LNCaP clone FGC (cell line): ENCODE measurements around the gene SYCE1L.
"Not testable (repeated sequence)": the region's sequence is repeated elsewhere in the genome, so short reads cannot be mapped to it uniquely, and the experiment has no call there.

Source experiments
- DNase-seq: peaks from one replicate; pipeline ENCODE4 v3.0.0-alpha.2; 2011; ENCODE audit warnings: low read depth
- H3K4me3 ChIP-seq: 2 replicates; pipeline ENCODE4 v1.5.1; 2011; ENCODE audit warnings: mild to moderate bottlenecking, low read depth, low read length, control low read depth
- TF ChIP-seq, protein P1 (sequence below): IDR thresholded peaks from 2 replicates; pipeline ENCODE4 v1.5.1; 2012; ENCODE audit warnings: mild to moderate bottlenecking; ENCODE audit not compliant: control insufficient read depth, insufficient read depth; ENCODE audit errors: extremely low read depth

The SYCE1L gene

DNA sequence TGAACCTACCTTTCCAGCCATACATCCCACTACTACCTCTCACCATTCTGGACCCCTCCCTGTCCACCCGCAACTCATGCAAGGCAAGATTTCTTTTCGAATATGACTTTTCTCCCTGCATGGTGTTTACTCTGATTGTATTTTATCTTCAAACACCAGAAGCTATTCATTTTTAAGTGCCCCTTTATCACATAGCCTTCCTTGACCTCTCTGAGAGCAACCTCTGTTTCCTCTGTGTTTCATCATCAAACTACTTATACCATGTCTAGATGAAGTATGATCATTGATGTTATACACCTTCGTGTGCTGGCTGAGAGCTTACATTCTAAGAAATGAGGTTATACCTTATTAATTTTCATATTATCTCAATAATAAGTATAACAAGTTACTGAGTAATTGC lies 31.8 kb downstream of the SYCE1L start:
- no peak overlapping the region for H3K4me3 ChIP-seq
- no peak for DNase-seq
- TF ChIP-seq, protein P1, sequence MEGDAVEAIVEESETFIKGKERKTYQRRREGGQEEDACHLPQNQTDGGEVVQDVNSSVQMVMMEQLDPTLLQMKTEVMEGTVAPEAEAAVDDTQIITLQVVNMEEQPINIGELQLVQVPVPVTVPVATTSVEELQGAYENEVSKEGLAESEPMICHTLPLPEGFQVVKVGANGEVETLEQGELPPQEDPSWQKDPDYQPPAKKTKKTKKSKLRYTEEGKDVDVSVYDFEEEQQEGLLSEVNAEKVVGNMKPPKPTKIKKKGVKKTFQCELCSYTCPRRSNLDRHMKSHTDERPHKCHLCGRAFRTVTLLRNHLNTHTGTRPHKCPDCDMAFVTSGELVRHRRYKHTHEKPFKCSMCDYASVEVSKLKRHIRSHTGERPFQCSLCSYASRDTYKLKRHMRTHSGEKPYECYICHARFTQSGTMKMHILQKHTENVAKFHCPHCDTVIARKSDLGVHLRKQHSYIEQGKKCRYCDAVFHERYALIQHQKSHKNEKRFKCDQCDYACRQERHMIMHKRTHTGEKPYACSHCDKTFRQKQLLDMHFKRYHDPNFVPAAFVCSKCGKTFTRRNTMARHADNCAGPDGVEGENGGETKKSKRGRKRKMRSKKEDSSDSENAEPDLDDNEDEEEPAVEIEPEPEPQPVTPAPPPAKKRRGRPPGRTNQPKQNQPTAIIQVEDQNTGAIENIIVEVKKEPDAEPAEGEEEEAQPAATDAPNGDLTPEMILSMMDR: no peak

DNA sequence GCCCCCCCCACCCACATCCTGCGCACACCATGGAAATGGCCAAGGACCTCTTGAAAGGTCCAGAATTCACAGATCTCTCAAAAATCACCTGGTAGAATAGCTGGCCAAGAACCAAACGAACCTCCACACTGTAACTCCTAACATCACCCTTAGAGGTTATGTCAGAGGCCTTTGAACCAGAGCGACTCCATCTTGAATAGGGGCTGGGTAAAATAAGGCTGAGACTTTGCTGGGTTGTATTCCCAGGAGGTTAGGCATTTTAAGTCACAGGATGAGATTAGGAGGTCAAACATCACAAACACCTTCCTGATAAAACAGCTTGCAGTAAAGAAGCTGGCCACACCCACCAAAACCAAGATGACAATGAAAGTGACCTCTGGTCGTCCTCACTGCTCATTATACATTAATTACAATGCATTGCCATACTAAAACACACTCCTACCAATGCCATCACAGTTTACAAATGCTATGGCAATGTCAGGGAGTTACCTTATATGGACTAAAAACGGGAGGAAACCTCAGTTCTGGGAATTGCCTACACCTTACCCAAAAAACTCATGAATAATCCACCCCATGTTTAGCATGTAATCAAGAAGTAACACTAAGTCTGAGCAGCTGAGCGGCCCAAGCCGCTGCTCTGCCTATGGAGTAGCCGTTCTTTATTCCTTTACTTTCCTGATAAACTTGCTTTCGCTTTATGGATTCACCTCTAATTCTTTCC lies 34.8 kb downstream of the SYCE1L start:
- TF ChIP-seq, protein P1: no peak
- no peak overlapping the region for H3K4me3 ChIP-seq
- DNase-seq: no peak

DNA sequence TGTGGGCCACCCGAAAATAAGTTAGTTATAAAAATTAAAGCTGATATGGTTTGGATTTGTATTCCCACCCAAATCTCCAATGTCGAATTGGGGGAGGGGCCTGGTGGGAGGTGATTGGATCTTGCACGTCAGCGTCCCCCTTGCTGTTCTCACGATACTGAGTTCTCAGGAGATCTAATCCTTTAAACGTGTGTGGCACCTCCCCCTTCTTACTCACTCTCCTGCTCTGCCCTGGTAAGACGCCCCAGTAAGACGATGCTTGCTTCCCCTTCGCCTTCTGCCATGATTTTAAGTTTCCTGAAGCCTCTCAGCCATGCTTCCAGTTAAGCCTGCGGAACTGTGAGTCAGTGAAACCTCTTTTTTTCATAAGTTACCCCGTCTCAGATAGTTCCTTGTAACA lies 35.4 kb downstream of the SYCE1L start:
- H3K4me3 ChIP-seq: no peak overlapping the region
- TF ChIP-seq, protein P1: no peak
- no peak for DNase-seq

DNA sequence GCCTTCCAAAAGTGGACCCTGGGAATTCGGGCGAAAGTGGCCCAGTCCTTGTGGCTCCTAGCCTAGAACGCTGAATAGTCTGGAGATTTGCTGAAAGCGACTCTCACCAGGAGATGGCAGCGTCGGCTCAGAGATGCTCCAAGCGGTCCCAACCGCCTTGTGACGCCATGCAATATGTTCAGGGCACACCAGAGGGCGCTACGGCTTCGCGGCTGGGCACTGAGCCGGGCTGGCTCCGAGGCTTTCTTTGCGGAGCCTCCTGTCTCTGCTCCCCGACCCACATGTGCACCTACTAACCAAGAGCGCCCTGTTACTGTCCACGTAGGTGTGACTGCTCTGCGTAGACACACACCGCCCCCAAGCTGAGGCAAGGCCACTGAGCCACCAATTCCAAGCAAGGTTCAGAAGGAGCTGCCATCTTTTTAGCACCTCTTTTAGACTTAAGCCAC lies 36.9 kb downstream of the SYCE1L start:
- peak; percentile 45 for DNase-seq
- TF ChIP-seq, protein P1: peak; percentile 99
- no peak overlapping the region for H3K4me3 ChIP-seq

DNA sequence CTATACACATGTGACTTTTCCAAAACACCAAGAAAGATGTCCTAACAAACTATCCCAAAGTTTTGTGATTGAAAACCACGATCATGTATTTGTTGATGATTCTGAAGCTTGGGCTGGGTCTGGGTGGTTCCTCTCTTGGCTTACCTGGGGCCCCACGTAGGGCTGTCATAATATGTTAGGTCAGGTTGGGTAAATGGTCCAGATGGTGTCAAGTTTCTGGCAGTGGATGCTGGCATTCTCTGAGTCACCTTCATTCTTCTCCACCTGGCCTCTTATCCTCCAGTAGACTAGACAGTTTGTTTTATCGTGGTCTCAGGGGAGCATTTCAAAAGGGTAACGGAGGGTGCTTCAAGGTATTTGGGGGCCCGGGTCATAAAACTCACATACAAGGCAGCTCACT lies 39.4 kb downstream of the SYCE1L start:
- no peak overlapping the region for H3K4me3 ChIP-seq
- TF ChIP-seq, protein P1: no peak
- no peak for DNase-seq

DNA sequence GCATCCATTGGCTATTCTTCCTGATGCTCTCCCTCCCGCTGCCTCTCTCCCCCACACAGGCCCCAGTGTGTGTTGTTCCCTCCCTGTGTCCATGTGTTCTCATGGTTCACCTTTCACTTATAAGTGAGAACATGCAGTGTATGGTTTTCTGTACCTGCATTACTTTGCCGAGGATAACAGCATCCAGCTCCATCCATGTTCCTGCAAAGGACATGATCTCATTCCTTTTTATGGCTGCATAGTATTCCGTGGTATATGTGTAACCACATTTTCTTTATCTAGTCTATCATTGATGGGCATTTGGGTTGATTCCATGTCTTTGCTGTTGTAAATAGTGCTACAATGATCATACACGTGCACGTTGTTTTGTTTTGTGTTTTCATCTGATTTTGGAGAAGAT lies 43.3 kb downstream of the SYCE1L start:
- not testable (repeated sequence) for DNase-seq, H3K4me3 ChIP-seq

DNA sequence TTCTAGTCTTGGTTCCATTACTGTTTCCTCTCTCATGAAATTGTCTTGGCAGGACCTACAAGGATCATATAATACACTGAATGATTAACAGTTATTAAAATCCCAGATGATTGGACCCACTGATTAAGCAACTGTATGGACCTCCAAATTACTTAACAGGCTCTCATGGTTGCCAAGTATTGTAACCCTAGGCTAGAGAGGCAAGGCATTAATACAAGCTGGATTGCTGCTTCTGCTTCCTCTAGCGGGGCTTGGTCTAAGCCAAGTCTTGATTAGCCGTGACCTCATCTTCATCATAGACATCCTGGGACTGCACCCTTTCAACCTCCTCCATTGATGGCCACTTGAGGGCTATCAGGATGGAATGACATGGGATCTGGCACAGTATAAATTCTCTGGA lies 46.9 kb downstream of the SYCE1L start:
- TF ChIP-seq, protein P1: no peak
- DNase-seq: no peak
- no peak overlapping the region for H3K4me3 ChIP-seq

DNA sequence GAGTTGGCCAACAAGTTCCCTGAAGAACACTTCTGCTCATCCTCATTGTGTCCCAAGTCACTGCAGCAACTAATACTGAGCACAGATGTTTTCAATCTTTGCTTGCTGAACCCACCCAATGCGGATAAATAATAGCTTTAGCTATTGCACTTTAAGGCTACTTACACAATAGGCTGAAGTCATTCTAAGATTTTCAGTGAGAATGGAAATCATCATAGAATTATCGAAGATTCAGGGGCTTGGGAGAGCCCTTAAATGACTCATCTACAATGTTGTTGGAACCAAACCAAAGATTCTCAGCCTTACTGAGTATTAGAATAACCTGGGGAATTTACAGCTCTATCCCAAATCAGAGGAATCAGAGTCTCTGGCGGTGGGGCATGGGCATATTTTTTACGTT lies 51.2 kb downstream of the SYCE1L start:
- H3K4me3 ChIP-seq: no peak overlapping the region
- no peak for DNase-seq
- TF ChIP-seq, protein P1: no peak
